SU-DHL-6 (cell line): ENCODE measurements around the gene TWIST2.

ENCODE experiments used
- CTCF ChIP-seq: fragments of 200-600 bp; sonication (generic); IDR thresholded peaks from one replicate; pipeline ENCODE4 v1.5.1; 2017; ENCODE audit warnings: antibody characterized with exemption, mild to moderate bottlenecking, low read length, moderate library complexity; ENCODE audit not compliant: insufficient read depth, poor library complexity, severe bottlenecking
- EZH2phosphoT487 ChIP-seq: fragments of 200-600 bp; sonication (generic), shearing (Covaris generic); conservative IDR thresholded peaks from 2 replicates; pipeline ENCODE4 v1.6.1; 2018; ENCODE audit warnings: mild to moderate bottlenecking, antibody characterized with exemption, low read length, moderate library complexity, mixed read lengths

GRCh38 chr2:238856713-238857567 is 9.1 kb downstream of the TWIST2 start:
- TF ChIP-seq CTCF (no peak), EZH2phosphoT487 (no peak)
